GM13976 (cell line): ENCODE results near the gene IL1R1.

ENCODE experiments used
- DNase-seq: peaks from one replicate; pipeline ENCODE4 v3.0.0; 2012; ENCODE audit warnings: low spot score
- in situ Hi-C: fragments of 300-500 bp; cut with MboI; formaldehyde crosslinking; loops from one replicate; pipeline ENCODE4 v1.12.0; 2022; ENCODE audit warnings: low sequenced_read_pairs, mixed read lengths, inconsistent platforms; ENCODE audit not compliant: unreplicated experiment
- TF ChIP-seq, protein P1 (sequence below): IDR thresholded peaks from 2 replicates; pipeline ENCODE4 v1.5.1; 2012; ENCODE audit warnings: borderline replicate concordance, mild to moderate bottlenecking; ENCODE audit not compliant: insufficient read depth; ENCODE audit errors: extremely low read depth, missing control alignments, control extremely low read depth

The IL1R1 gene

DNA sequence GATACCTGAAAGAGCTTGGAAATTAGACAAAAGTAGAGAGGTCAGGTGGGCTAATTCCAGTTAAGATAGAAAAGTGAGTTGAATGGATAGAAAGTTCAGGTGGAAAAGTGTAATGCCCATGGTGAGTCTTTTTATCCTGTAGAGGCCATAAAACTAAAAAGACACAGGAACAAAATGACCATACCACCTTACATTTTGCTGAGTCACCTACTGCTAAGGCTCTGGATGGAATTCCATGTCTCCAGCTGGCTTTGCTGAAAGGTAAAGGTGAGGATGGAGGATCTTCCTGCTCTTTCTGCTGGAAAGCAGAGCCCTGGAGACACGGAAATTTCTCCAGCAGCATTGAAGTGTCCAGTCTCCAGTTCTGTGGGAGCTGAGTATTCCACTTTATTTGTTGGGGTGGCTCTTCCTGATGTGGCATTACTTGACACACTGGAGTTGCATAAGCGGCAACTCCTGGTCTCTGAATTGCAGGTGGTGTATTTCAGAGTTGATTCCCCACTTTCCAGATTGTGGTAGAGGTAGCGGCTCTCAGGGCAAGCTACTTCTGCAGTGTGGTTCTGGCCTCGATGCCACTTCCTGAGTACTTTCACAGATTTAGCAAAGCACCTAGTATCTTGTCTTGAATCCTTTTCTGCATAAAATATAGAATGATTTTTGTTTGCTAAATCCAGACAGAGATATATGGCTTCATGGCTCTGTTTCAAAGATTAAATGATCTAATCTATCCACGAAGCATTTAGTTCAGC, 55.0 kb downstream of the IL1R1 start:
- no peak for DNase-seq
- TF ChIP-seq, protein P1, sequence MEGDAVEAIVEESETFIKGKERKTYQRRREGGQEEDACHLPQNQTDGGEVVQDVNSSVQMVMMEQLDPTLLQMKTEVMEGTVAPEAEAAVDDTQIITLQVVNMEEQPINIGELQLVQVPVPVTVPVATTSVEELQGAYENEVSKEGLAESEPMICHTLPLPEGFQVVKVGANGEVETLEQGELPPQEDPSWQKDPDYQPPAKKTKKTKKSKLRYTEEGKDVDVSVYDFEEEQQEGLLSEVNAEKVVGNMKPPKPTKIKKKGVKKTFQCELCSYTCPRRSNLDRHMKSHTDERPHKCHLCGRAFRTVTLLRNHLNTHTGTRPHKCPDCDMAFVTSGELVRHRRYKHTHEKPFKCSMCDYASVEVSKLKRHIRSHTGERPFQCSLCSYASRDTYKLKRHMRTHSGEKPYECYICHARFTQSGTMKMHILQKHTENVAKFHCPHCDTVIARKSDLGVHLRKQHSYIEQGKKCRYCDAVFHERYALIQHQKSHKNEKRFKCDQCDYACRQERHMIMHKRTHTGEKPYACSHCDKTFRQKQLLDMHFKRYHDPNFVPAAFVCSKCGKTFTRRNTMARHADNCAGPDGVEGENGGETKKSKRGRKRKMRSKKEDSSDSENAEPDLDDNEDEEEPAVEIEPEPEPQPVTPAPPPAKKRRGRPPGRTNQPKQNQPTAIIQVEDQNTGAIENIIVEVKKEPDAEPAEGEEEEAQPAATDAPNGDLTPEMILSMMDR, result no peak
- in situ Hi-C loops, result no loop called here

DNA sequence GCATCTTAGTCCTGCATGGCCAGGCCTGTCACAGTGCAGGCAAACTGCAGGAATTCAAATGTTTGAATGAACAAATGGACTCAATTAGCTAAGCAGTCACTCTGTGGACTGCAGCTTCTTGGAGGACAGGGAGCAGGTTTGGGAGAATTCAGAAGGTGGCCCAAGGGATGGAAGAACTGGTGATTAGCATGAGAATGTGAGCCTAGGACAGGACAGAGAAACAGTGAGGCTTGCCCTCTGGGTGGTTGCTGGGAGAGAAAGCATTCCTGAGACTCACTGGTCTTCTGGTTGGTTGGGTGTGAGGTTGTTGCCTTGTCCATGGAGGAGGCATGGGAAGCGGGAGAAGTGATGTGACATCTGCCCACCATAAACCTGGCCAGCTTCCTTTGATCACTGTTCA, 58.0 kb downstream of the IL1R1 start:
- in situ Hi-C loops, result no loop called here
- no peak for DNase-seq
- TF ChIP-seq, protein P1, result no peak

DNA sequence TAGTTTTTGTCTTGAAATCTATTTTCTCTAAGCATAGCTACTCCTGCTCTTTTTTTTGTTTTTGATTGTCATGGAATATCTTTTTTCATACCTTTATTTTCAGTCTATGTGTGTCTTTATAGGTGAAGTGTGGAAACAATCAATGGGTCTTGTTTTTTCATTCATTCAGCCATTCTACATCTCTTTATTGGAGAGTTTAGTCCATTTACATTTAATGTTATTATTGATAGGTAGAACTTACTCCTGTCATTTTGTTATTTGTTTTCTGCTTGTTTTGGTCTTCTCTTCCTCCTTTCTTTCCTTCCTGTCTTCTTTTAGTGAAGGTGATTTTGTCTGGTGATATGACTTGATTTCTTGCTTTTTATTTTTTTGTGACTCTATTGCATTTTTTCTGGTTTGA, 62.1 kb downstream of the IL1R1 start:
- in situ Hi-C loops, result no loop called here
- TF ChIP-seq, protein P1, result no peak
- DNase-seq, result no peak

DNA sequence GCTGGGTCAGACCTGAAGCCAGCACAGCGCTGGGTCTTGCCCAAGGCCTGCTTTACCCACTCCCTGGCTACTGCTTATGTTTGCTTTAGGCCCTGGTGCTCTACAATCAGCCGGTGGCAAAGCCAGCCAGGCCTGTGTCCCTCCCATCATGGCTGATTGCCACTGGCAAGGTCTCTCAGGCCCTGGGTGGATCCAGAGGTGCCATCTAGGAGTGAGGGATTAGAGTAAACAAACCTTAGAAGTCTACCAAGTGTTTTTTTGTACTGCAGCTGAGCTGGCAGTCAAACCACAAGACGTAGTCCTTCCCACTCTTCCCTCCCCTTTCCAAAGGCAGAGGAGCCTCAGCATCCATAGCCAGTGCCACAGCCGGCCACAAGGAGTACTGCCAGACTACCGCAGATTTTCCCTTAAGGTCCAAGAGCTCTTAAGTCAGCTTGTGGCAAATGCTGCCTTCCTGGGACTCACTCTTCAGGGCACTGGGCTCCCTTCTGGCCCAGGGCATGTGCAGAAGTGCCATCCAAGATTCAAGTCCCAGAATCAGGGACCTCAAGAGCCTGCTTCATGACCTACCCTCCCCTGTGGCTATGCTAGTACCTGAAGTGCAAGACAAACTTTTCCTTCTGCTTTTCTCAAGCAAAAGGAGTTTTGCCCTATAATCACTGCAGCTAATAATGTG, 64.3 kb downstream of the IL1R1 start:
- no peak for DNase-seq
- in situ Hi-C loops, result no loop called here
- TF ChIP-seq, protein P1, result no peak

DNA sequence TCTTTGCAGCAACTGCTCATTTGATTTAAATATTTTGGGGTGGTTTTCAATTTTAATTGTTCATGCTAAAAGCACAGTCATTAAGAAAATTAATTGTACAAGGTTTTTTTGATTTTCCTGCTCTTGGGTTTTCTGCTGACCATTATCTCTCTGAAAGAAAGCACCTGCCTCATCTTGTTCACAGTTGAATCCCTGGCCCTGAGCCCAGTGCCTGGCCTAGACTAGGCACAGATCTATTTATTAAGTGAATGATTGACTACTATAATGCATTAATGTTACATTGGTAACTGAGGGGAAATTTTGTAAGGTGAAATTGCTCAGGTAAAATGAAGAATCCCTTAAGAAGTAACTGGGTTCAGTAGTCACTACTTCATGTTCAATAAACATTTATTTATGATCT, 66.2 kb downstream of the IL1R1 start:
- in situ Hi-C loops, result no loop called here
- no peak for DNase-seq

DNA sequence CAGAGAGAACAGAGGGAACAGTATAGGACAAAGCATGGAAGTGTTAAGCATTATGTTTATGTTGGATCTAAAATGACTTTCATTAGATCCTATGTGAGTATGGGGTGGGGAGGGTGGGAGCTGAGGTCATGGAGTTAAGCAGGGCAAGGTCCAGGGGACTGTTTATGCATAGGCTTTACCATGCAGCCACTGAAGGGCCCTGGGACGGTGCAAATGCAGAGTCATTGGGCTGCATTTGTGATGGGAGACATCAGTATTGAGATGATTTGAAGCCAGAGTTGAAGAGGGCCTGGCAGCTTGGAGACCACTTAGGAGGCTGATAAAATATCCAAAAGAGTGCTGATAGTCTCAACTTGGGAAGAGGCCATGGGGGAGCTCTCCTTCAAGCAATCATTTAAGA, 66.9 kb downstream of the IL1R1 start:
- in situ Hi-C loops, result no loop called here
- no peak for DNase-seq
- TF ChIP-seq, protein P1, result no peak

More for the DNA sequence above, 66.2 kb downstream of the IL1R1 start:
- TF ChIP-seq, protein P1, result no peak

DNA sequence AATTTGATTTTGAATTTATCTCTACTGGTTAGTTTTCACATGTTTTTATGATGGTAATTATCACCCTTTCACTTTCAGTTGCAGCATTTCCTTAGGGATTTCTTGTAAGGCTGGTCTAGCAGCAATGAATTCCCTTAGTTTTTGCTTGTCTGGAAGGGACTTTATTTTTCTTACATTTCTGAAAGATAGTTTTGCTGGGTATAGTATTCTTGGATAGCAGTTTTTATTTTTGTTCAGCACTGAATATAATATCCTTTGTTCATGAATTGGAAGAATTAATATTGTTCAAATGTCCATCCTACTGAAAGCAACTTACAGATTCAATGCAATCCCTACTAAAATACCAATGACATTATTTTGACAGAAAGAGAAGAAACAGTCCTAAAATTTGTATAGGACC, 74.5 kb downstream of the IL1R1 start:
- TF ChIP-seq, protein P1, result no peak
- DNase-seq, result no peak
- in situ Hi-C loops, result no loop called here
